H1 (cell line): ENCODE data around the gene SFMBT2. TPM values are rescaled to one million over a fixed set of nuclear protein-coding genes. Genes with fewer than 3 reads are reported as not detected.

Experiments
- CTCF ChIA-PET: fragments of 300-600 bp; sonication (Branson Sonifier 250); formaldehyde crosslinking; loops from one replicate; lab custom pipeline; 2021; ENCODE audit not compliant: partially characterized antibody; lab: Charles Lee
- POLR2A ChIA-PET: fragments of 300-600 bp; sonication (Branson Sonifier 250); formaldehyde crosslinking; loops from one replicate; lab custom pipeline; 2021; ENCODE audit warnings: inconsistent platforms; ENCODE audit not compliant: partially characterized antibody; lab: Charles Lee
- DNase-seq, 2 experiments: peaks; one replicate each; pipeline versions ENCODE4 v3.0.0 to v3.0.0-alpha.2; 2010 to 2022; ENCODE audit warnings: low spot score in 2 of 2, low read depth in 1 of 2, mixed read lengths in 1 of 2
- FAIRE-seq: peaks from 2 replicates; lab custom pipeline; 2011; peaks lifted over from hg19 to GRCh38; lab: Jason Lieb, UNC
- H2AFZ ChIP-seq: 2 replicates; pipeline ENCODE4 v1.8.1; 2012; ENCODE audit warnings: low read length, inconsistent platforms
- H2AK5ac ChIP-seq: 2 replicates; pipeline ENCODE4 v1.6.1; 2013; ENCODE audit warnings: low read depth, low read length
- H2BK120ac ChIP-seq: replicated peaks from 2 replicates; pipeline ENCODE3; 2013; ENCODE audit warnings: low read depth, low read length, inconsistent platforms
- H2BK12ac ChIP-seq: 2 replicates; pipeline ENCODE4 v1.6.1; 2013; ENCODE audit warnings: low read depth, low read length
- H2BK15ac ChIP-seq: 2 replicates; pipeline ENCODE4 v1.6.1; 2013; ENCODE audit warnings: low read length
- H2BK20ac ChIP-seq: 2 replicates; pipeline ENCODE4 v1.6.1; 2013; ENCODE audit warnings: low read length
- H2BK5ac ChIP-seq: 2 replicates; pipeline ENCODE4 v1.6.1; 2013; ENCODE audit warnings: low read depth, low read length
- H3K14ac ChIP-seq: 2 replicates; pipeline ENCODE4 v1.6.1; 2013; ENCODE audit warnings: inconsistent platforms; ENCODE audit not compliant: insufficient read length
- H3K18ac ChIP-seq: 2 replicates; pipeline ENCODE4 v1.6.1; 2013; ENCODE audit warnings: low read length; ENCODE audit errors: extremely low read depth
- H3K23ac ChIP-seq: 2 replicates; pipeline ENCODE4 v1.6.1; 2013; ENCODE audit warnings: inconsistent platforms; ENCODE audit not compliant: insufficient read length
- H3K23me2 ChIP-seq: 2 replicates; pipeline ENCODE4 v1.6.1; 2013; ENCODE audit warnings: low read depth, low read length
- H3K27ac ChIP-seq: 2 replicates; pipeline ENCODE4 v1.6.1; 2011; ENCODE audit warnings: low read depth, low read length, inconsistent platforms
- H3K27me3 ChIP-seq, 4 experiments: replicated peaks in 1 of 4; 1 replicate in 1 of 4; 2 replicates in 3 of 4; pipeline versions ENCODE4 v1.6.1 to v1.8.1; 2011 to 2013; ENCODE audit warnings: low read length in 3 of 4, mild to moderate bottlenecking in 3 of 4, inconsistent platforms in 2 of 4, mixed read lengths in 2 of 4, moderate library complexity in 1 of 4; ENCODE audit not compliant: control insufficient read depth in 3 of 4, insufficient read depth in 3 of 4; ENCODE audit errors: extremely low read depth in 1 of 4
- H3K36me3 ChIP-seq, 4 experiments: 2 replicates each; pipeline versions ENCODE4 v1.6.1 to v1.8.1; 2011 to 2013; ENCODE audit warnings: mild to moderate bottlenecking in 4 of 4, low read length in 3 of 4, moderate library complexity in 2 of 4, control low read depth in 1 of 4, inconsistent platforms in 1 of 4; ENCODE audit not compliant: insufficient read depth in 4 of 4, control insufficient read depth in 2 of 4
- H3K4ac ChIP-seq: replicated peaks from 2 replicates; pipeline ENCODE3; 2013; ENCODE audit warnings: low read length, low read depth, mixed read lengths, inconsistent platforms; ENCODE audit not compliant: insufficient read length
- H3K4me1 ChIP-seq, 4 experiments: replicated peaks in 1 of 4; 1 replicate in 1 of 4; 2 replicates in 3 of 4; pipeline versions ENCODE4 v1.6.1 to v1.8.1; 2011 to 2013; ENCODE audit warnings: low read length in 3 of 4, inconsistent platforms in 2 of 4, mixed read lengths in 1 of 4; ENCODE audit not compliant: insufficient read depth in 4 of 4, control insufficient read depth in 3 of 4
- H3K4me2 ChIP-seq, 2 experiments: 2 replicates each; pipeline versions ENCODE4 v1.6.1 to v1.8.1; 2011 to 2013; ENCODE audit warnings: low read depth in 2 of 2, low read length in 2 of 2, control low read depth in 1 of 2, inconsistent platforms in 1 of 2, mild to moderate bottlenecking in 1 of 2; ENCODE audit not compliant: insufficient read depth in 1 of 2
- H3K4me3 ChIP-seq, 4 experiments: fragments of 200-600, 300-600 bp in 1 of 4; sonication (generic), shearing (Covaris generic), sonication (Bioruptor Twin) in 1 of 4; 2 replicates each; pipeline versions ENCODE4 v1.5.1 to v1.8.1; 2011 to 2016; ENCODE audit warnings: low read length in 4 of 4, low read depth in 3 of 4, control low read depth in 2 of 4, inconsistent platforms in 2 of 4, mild to moderate bottlenecking in 2 of 4, mixed read lengths in 1 of 4, moderate library complexity in 1 of 4; ENCODE audit not compliant: insufficient read depth in 2 of 4; ENCODE audit errors: extremely low read depth in 1 of 4
- H3K56ac ChIP-seq: replicated peaks from 2 replicates; pipeline ENCODE3; 2013; ENCODE audit warnings: low read depth, mild to moderate bottlenecking, mixed read lengths, low read length, inconsistent platforms; ENCODE audit not compliant: insufficient read length
- H3K79me1 ChIP-seq: 2 replicates; pipeline ENCODE4 v1.6.1; 2013; ENCODE audit warnings: low read depth, low read length, control low read depth
- H3K79me2 ChIP-seq, 2 experiments: 2 replicates each; pipeline versions ENCODE4 v1.6.1 to v1.8.1; 2012 to 2013; ENCODE audit warnings: low read length in 2 of 2, mild to moderate bottlenecking in 2 of 2, inconsistent platforms in 1 of 2; ENCODE audit not compliant: insufficient read depth in 2 of 2, control insufficient read depth in 1 of 2
- H3K9ac ChIP-seq, 4 experiments: replicated peaks in 1 of 4; 1 replicate in 1 of 4; 2 replicates in 3 of 4; pipeline versions ENCODE4 v1.6.1 to v1.8.1; 2011 to 2013; ENCODE audit warnings: low read depth in 3 of 4, low read length in 3 of 4, control low read depth in 2 of 4, mild to moderate bottlenecking in 2 of 4, moderate library complexity in 2 of 4, inconsistent platforms in 1 of 4; ENCODE audit errors: extremely low read depth in 1 of 4
- H3K9me3 ChIP-seq, 2 experiments: 2 replicates each; pipeline versions ENCODE4 v1.6.1 to v1.8.1; 2012 to 2013; ENCODE audit warnings: mild to moderate bottlenecking in 2 of 2, moderate library complexity in 2 of 2, control low read depth in 1 of 2, inconsistent platforms in 1 of 2, low read depth in 1 of 2, low read length in 1 of 2, mixed read lengths in 1 of 2; ENCODE audit not compliant: insufficient read depth in 2 of 2
- H4K20me1 ChIP-seq, 2 experiments: replicated peaks in 1 of 2; 2 replicates each; pipeline versions ENCODE3 to v1.8.1; 2011 to 2013; ENCODE audit warnings: inconsistent platforms in 2 of 2, low read length in 2 of 2, mild to moderate bottlenecking in 1 of 2; ENCODE audit not compliant: insufficient read depth in 2 of 2, control insufficient read depth in 1 of 2
- H4K5ac ChIP-seq: 2 replicates; pipeline ENCODE4 v1.6.1; 2013; ENCODE audit warnings: low read length, low read depth, mixed read lengths, inconsistent platforms; ENCODE audit not compliant: insufficient read length
- H4K8ac ChIP-seq: 2 replicates; pipeline ENCODE4 v1.8.0; 2013; ENCODE audit warnings: mild to moderate bottlenecking, moderate library complexity, low read length, inconsistent platforms; ENCODE audit not compliant: insufficient read depth; ENCODE audit errors: extremely low read depth
- H4K91ac ChIP-seq: replicated peaks from 2 replicates; pipeline ENCODE3; 2013; ENCODE audit warnings: low read length, mixed read lengths, inconsistent platforms; ENCODE audit not compliant: insufficient read length
- JUN ChIP-seq: IDR thresholded peaks from 2 replicates; pipeline ENCODE4 v1.6.1; 2011; ENCODE audit warnings: low read depth, mild to moderate bottlenecking, improper control_type of control experiment, low read length
- KDM1A ChIP-seq: fragments of 200-600, 300-600 bp; sonication (generic); IDR thresholded peaks from 2 replicates; pipeline ENCODE4 v1.7.1; 2016; ENCODE audit warnings: mild to moderate bottlenecking, low read length, borderline replicate concordance
- KDM5A ChIP-seq: fragments of 200-600 bp; IDR thresholded peaks from 2 replicates; pipeline ENCODE4 v1.7.1; 2012; ENCODE audit warnings: mild to moderate bottlenecking, low read length, inconsistent platforms, mixed read lengths
- NANOG ChIP-seq: IDR thresholded peaks from 2 replicates; pipeline ENCODE4 v1.6.1; 2011; ENCODE audit warnings: low read length, low read depth, mild to moderate bottlenecking, inconsistent platforms; ENCODE audit not compliant: insufficient read depth, poor library complexity, severe bottlenecking
- SP1 ChIP-seq: IDR thresholded peaks from 2 replicates; pipeline ENCODE4 v1.6.1; 2011; ENCODE audit warnings: low read depth, low read length
- SP2 ChIP-seq: IDR thresholded peaks from 2 replicates; pipeline ENCODE4 v1.6.1; 2012; ENCODE audit warnings: mild to moderate bottlenecking, low read length, inconsistent platforms
- WGBS, 2 experiments: shearing (Covaris generic) in 1 of 2; methylation state at CpG; one replicate each; pipeline versions ENCODE4 v1.1.6 to v1.1.7; 2013 to 2015; ENCODE audit warnings: low lambda C conversion rate in 2 of 2, mixed read lengths in 2 of 2, inconsistent platforms in 1 of 2, low coverage in 1 of 2, missing lambda C conversion rate in 1 of 2; ENCODE audit not compliant: insufficient replicate concordance in 2 of 2, insufficient coverage in 1 of 2, insufficient read length in 1 of 2; ENCODE audit errors: extremely low coverage in 1 of 2, missing lambda C conversion rate in 1 of 2; 5-methylcytosine and 5-hydroxymethylcytosine counted together
- polyA plus RNA-seq, 7 experiments: library from polyadenylated mRNA; depleted of rRNA in 3 of 7; stranded (reverse) in 5 of 7; unstranded in 2 of 7; fragments of >200 nt in 5 of 7; fragments of 200-250 nt in 2 of 7; gene quantifications; 1 replicate in 5 of 7; 2 replicates in 1 of 7; 4 replicates in 1 of 7; pipeline versions ENCODE4 v1.2.1 to v1.2.3, GENCODE V29; 2011 to 2013; ENCODE audit warnings: missing spikeins in 2 of 7, mixed read lengths in 2 of 7
- total RNA-seq: library from RNA; stranded (reverse); fragmentation: NEBNext Ultra II Directional; extraction: Animal tissue kit (Norgen Biotek cat#: 25700); gene quantifications from 2 replicates; pipeline ENCODE4 v1.2.1, GENCODE V29; 2021

Gene SFMBT2
- total and polyA plus RNA-seq, 2 of the 8 experiments (the other 6 are each of a cell fraction or from before 2014, with no cell fraction given): 2.9 to 11.0 TPM

GRCh38 chr10:7159928-7160327 lies 250.9 kb downstream of the SFMBT2 start:
- Histone ChIP-seq H3K23ac (no peak overlapping the region), H3K27me3 (no peaks in the 10 kb centered on the region; a peak in 1 of 7 replicates), H3K14ac (no peak overlapping the region), H3K56ac (no peak overlapping the region), H3K9ac (no peak overlapping the region), H3K27ac (no peak overlapping the region), H3K79me2 (no peaks in the 10 kb centered on the region), H3K4ac (no peak overlapping the region), H2BK120ac (no peak overlapping the region), H3K9me3 (no peaks in the 10 kb centered on the region), H2BK12ac (no peak overlapping the region), H3K4me2 (no peak overlapping the region), H3K18ac (no peak overlapping the region), H3K36me3 (peaks cover 0 to 8% (median 0%) of the 10 kb centered on the region in 4 experiments; a peak in 4 of 8 replicates), H3K4me3 (no peak overlapping the region), H4K8ac (no peak overlapping the region), H3K23me2 (no peaks in the 10 kb centered on the region), H2AFZ (no peak overlapping the region), H2AK5ac (no peak overlapping the region), H4K20me1 (peaks cover 0 to 2% of the 10 kb centered on the region in 2 experiments), H4K5ac (no peak overlapping the region), H4K91ac (no peak overlapping the region), H2BK5ac (no peak overlapping the region), H2BK15ac (no peak overlapping the region), H2BK20ac (no peak overlapping the region), H3K79me1 (no peaks in the 10 kb centered on the region), H3K4me1 (no peaks in the 10 kb centered on the region; a peak in 1 of 7 replicates)
- 91% methylated on average over 5 of the region's 5 CpGs; no CpG with 5 or more reads in 1 of the 2 experiments for WGBS, 2 experiments
- CTCF ChIA-PET: interaction anchor here (1.1 to 1.5 kb wide), 2 partner anchors 13 to 240 kb away, joined by 3 to 5 read pairs; no protein-coding TSS in a partner anchor
- no peak for FAIRE-seq
- POLR2A ChIA-PET: no interaction called here
- DNase-seq: no peak
- no peak for TF ChIP-seq JUN
- no peak for TF ChIP-seq KDM1A
- no peak for TF ChIP-seq KDM5A
- TF ChIP-seq SP2: no peak
- no peak for TF ChIP-seq NANOG
- no peak for TF ChIP-seq SP1
- TF ChIP-seq, all 59 proteins: peak for 0
